Measurements from ENCODE around the gene JCHAIN. TPM values are rescaled to one million over a fixed set of nuclear protein-coding genes. Genes with fewer than 3 reads are reported as not detected.

The JCHAIN gene
- total and polyA plus RNA-seq, 2 of the 8 experiments (the other 6 are each of a cell fraction or from before 2014, with no cell fraction given), result not detected

DNA sequence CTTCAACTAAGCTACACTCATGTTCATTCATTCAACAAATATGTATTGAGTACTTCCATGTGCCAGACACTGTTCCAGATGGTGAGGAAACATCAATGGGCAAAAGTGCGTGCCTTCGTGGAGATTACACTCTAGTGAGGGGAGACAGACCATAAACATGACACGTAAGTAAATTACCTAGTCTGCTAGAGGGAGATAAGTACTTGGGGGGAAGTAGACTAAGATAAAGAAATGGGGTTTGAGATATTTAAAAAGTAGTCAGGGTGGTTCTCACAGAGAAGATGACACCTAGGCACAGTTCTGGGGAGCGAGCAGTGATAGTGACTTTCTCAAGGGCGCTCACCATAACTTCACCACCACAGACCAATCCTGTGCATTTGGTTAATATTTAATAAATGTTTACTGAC, 11.7 kb downstream of the JCHAIN start:
- Histone ChIP-seq H3K27ac (ENCODE audit: low read depth, low read length) (no peak overlapping the region), H2BK120ac (replicated peaks; ENCODE audit: low read depth, low read length) (no peak overlapping the region), H3K23ac (ENCODE audit: insufficient read length) (no peak overlapping the region), H3K79me2 (ENCODE audit: control insufficient read depth in 1 of 2, insufficient read depth in 2 of 2, low read length in 2 of 2) (no peaks in the 10 kb centered on the region), H3K56ac (replicated peaks; ENCODE audit: insufficient read length, low read depth, low read length) (no peak overlapping the region), H3K4me1 (replicated peaks in 1 of 4; ENCODE audit: control insufficient read depth in 3 of 4, insufficient read depth in 4 of 4, low read length in 3 of 4) (no peaks in the 10 kb centered on the region; a peak in 1 of 7 replicates), H2AK5ac (ENCODE audit: low read depth, low read length) (no peak overlapping the region), H3K36me3 (ENCODE audit: control insufficient read depth in 2 of 4, insufficient read depth in 4 of 4, low read length in 3 of 4) (no peaks in the 10 kb centered on the region), H2AFZ (ENCODE audit: low read length) (no peak overlapping the region), H3K9me3 (ENCODE audit: insufficient read depth in 2 of 2, low read depth in 1 of 2, low read length in 1 of 2) (no peaks in the 10 kb centered on the region), H3K23me2 (ENCODE audit: low read depth, low read length) (no peaks in the 10 kb centered on the region), H4K20me1 (replicated peaks in 1 of 2; ENCODE audit: control insufficient read depth in 1 of 2, insufficient read depth in 2 of 2, low read length in 2 of 2) (no peaks in the 10 kb centered on the region), H3K27me3 (replicated peaks in 1 of 4; ENCODE audit: control insufficient read depth in 3 of 4, extremely low read depth in 1 of 4, insufficient read depth in 3 of 4, low read length in 3 of 4) (no peaks in the 10 kb centered on the region; a peak in 1 of 7 replicates), H2BK12ac (ENCODE audit: low read depth, low read length) (no peak overlapping the region), H4K8ac (ENCODE audit: extremely low read depth, insufficient read depth, low read length) (no peak overlapping the region), H3K14ac (ENCODE audit: insufficient read length) (no peak overlapping the region), H4K5ac (ENCODE audit: insufficient read length, low read depth, low read length) (no peak overlapping the region), H3K9ac (replicated peaks in 1 of 4; ENCODE audit: extremely low read depth in 1 of 4, low read depth in 3 of 4, low read length in 3 of 4) (no peak overlapping the region), H3K18ac (ENCODE audit: extremely low read depth, low read length) (no peak overlapping the region), H2BK20ac (ENCODE audit: low read length) (no peak overlapping the region), H4K91ac (replicated peaks; ENCODE audit: insufficient read length, low read length) (no peak overlapping the region), H2BK15ac (ENCODE audit: low read length) (no peak overlapping the region), H3K79me1 (ENCODE audit: low read depth, low read length) (no peaks in the 10 kb centered on the region), H3K4me2 (ENCODE audit: insufficient read depth in 1 of 2, low read depth in 2 of 2, low read length in 2 of 2) (no peak overlapping the region), H3K4me3 (ENCODE audit: extremely low read depth in 1 of 4, insufficient read depth in 2 of 4, low read depth in 3 of 4, low read length in 4 of 4) (no peak overlapping the region), H3K4ac (replicated peaks; ENCODE audit: insufficient read length, low read depth, low read length) (no peak overlapping the region), H2BK5ac (ENCODE audit: low read depth, low read length) (no peak overlapping the region)
- FAIRE-seq (no peak), DNase-seq (ENCODE audit: low read depth in 1 of 2, low spot score in 2 of 2) (no peak)
- CTCF ChIA-PET (ENCODE audit: partially characterized antibody), result no interaction called here
- POLR2A ChIA-PET (ENCODE audit: partially characterized antibody), result interaction anchor here (0.6 kb wide), 1 partner anchor 180 kb away, joined by 6 read pairs; no protein-coding TSS in a partner anchor
- TF ChIP-seq JUND (IDR thresholded peaks at IDR 0.05; ENCODE audit: low read length), result no peak
- no peak for TF ChIP-seq TEAD4 (IDR thresholded peaks at IDR 0.05; ENCODE audit: low read depth, low read length)
- TF ChIP-seq JUN (IDR thresholded peaks at IDR 0.05; ENCODE audit: low read depth, low read length), result no peak
- no peak for TF ChIP-seq GTF2F1 (IDR thresholded peaks at IDR 0.05; ENCODE audit: borderline replicate concordance, low read depth, low read length)
- TF ChIP-seq SIN3A (conservative IDR thresholded peaks at IDR 0.05 in 1 of 2, IDR thresholded peaks at IDR 0.05 in 1 of 2; ENCODE audit: low read depth in 1 of 2, low read length in 2 of 2), result no peak
- no peak for TF ChIP-seq HDAC6 (IDR thresholded peaks at IDR 0.05; ENCODE audit: low read depth, low read length)
- no peak for TF ChIP-seq RBBP5 (IDR thresholded peaks at IDR 0.05; ENCODE audit: borderline replicate concordance, low read depth, low read length)
- WGBS, 2 experiments (ENCODE audit: extremely low coverage in 1 of 2, insufficient coverage in 1 of 2, insufficient read length in 1 of 2, insufficient replicate concordance in 2 of 2, low coverage in 1 of 2, low lambda C conversion rate in 2 of 2, missing lambda C conversion rate in 1 of 2), result 90% methylated on average over 5 of the region's 5 CpGs; no CpG with 5 or more reads in 1 of the 2 experiments

Data from H1 (cell line).